GM21526 (cell line): ENCODE measurements around the gene LSP1.

Experiments used
- ATAC-seq: cut with Tn5 transposase; IDR thresholded peaks from one replicate; pipeline ENCODE4 v1.9.1; 2021; ENCODE audit warnings: moderate library complexity; ENCODE audit not compliant: unreplicated experiment, low FRiP score

Gene LSP1

DNA sequence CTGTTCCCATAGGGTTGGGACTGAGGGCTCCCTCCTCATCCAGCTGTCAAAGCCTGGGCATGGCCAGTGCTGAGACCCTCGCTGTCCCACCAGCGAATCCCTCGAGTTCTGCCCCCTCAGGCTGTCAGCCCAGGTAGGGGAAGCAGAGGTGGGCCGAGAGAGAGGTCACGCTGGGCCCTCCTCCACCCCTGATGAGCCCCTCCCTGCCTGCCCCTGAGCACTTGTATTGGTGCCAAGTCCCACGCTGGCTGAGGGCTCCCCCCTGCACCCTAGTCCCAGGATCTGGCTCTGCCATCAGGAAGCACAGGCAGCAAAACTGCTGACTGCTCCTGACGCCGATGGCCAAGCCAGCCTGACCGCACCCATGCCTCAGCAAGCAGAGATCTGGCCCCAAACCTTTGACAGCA is 35.5 kb downstream of the LSP1 start:
- no peak for ATAC-seq

DNA sequence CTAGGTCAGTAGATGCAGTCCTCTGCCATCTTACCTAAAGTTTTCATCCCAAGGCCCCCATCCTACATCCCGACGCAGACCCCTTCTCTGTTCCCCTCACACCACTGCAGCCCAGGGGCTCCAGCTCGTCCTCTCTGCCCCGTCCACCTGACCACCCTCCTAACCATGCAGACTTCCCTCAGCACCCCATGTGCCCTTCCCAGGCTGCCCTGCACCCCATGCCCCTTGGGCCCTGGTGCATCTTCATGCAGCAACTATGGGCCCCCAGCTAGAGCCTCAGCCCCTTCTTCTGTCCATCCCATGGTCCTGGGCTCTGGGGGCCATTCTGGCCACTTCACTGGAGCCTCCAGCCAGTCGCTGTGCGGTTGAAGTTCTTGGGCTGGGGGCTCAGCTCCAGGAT is 35.9 kb downstream of the LSP1 start:
- ATAC-seq, result no peak

DNA sequence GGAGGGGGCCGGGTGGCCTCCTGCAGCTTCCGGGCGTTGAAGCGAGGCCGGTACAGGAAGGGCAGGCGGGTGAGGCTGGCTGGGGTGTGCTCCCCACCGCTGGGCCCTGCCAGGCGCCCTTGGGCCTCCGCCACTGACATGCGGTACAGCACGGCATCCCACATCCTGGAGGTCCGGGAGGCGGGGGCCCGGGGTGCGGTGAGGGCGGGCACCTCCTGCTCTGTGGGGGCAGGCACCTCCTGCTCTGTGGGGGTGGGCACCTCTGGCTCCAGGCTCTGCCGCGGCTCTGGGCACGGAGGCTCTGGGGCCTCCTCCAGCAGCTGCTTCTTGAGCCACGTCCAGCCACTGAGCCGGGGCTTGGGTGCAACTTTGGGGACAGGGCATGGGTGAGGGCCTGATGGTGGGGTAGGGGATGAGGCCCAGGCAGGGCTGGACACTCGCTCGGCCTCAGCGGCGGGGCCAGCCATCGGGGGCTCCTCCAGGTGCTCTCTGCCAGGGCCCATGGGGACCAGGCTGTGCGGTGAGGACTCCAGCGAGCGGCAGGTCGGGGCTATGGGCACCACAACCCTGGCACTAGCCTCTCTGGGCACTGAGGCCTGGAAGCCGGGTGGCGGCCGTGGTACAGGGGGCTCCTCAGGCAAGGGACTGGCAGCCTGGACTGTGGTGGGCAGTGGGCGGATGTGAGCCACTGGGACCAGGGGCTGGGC is 36.5 kb downstream of the LSP1 start:
- no peak for ATAC-seq

DNA sequence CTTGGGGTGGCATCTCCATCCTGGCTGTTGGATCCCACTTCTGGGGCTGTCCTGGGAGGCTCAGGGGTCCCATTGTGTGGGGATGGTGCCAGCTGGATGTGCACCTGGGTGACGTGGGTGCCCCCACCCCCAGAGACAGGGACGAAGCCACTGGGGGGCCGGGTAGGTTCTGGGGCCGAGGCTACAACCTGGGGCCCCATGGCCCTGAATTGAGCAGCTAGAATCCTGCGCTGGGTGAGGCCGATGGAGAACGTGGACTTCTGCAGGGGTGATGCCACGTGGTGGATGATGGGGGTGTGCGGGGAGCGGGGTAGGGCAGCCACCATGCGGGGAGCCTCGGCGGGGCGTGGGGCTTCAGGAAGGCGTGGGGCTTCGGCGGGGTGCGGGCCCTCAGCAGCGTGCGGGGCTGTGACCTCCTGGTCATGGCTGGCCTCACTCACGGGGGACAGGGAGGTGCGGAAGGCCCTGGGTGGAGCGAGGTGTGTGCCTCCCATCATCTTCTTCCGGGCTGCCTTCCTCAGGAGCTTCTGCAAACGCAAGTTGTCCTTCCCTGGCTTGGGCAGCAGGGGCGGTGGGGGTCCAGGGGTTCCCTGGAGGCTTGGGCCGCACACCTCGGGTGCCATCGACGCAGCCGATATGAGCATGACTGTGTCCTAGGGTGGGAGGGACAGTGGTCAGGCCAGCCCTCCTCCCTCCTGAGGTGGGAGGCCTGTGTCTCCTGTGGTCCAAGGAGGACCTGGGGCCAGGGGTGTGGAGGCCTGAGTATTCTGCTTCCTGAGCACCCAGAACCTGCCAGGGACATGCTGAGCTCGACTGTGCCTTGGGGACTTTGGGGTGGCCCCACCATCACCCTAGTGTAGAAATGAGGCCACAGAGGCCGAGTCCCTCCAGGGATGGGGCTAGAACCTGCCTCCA is 37.3 kb downstream of the LSP1 start:
- no peak for ATAC-seq

DNA sequence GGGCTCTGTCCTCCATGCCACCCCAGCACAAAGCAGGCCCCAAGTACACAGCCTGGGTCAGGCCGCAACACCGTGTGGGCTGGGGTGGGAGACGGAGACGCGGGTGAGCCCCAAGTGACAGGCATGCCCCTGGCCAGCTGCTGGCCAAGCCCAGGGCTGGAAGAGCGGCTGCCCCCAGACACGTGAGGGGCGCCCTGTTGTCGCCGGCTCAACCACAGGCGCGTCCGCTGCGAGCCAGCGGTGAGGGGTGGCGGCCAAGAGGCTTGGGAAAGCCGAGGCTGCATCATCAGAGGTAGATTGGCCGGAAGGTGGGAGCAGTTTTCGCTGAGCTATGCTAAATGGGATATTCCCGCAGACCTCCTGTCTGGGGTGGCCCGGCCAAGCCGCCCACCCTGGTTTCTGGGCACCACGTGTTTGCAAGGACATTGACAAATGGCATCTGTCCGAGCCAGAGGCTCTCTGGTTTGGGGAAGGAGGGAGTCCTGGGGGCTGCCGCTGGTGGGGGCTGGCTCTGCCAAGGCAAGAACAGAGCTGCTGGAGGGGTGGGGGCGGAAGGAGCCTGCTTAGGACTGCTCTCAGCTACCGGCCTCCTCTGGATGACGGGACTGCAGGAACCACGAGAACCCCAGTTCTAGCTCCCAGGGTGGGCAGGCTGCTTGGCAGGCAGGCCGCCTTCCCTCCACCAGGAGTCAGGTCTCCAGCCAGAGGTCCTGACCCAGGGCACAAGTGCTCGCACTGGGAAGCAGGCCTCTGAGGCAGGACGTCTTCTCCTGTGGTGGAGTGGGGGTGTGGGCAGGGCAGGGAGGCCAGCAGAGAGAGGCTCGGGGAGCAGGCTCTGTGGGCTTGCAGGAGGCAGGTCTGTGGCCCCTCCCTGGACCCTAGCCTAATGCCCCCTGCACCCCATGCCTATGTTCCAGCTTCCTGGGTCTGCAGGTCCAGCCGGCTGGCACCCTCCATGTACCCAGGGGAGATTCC is 38.3 kb downstream of the LSP1 start:
- no peak for ATAC-seq

DNA sequence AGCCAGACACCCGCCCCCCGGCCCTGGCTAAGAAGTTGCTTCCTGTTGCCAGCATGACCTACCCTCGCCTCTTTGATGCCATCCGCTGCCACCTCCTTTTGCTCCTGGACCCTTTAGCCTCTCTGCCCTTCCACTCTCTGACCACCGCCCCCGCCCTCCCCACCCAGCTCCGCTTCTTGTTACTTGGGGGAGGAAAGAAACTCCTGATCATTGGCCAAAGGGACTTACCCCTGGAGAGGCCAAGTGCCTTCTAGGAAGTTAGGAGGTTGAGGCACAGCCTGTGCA is 38.9 kb downstream of the LSP1 start, which contains the start of gene PRR33:
Gene PRR33, minus strand, starts transcription at position 65 of the 285 bp plus-strand sequence. CDS start 1,311 bp downstream, outside the sequence.
- no peak for ATAC-seq

DNA sequence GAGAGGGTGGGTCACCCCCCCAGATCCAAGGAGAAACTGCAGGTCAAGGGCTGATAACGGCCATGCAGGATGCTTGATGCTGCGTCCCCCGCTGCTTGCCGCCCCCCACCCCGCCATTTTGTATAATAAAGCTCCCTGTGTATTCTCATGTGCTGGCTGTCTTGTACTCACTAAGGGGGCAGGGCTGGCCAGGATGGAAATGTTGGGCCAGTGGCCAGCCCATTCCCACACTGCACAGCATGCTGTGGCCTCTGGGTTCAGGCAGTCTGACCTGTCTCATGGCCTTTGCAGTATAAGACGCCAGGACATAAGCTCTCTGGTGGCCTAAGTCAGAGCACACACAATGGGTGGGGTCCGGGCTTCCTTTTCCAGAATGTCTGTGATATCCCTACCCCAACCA is 39.2 kb downstream of the LSP1 start:
- ATAC-seq, result no peak

DNA sequence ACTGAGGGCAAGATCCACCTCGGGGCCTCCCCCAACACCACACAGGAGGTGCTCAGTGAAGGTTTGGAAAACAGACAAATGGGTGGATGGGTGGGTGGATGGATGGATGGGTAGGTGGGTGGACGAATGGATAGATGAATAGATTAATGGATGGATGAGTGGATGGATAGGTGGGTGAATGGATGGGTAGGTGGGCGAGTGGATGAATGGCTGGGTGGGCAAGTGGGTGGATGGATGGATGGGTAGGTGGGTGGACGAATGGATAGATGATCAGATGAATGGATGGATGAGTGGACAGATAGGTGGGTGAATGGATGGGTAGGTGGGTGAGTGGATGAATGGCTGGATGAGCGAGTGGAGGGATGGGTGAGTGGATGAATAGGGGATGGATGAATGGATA is 39.7 kb downstream of the LSP1 start:
- ATAC-seq, result no peak

DNA sequence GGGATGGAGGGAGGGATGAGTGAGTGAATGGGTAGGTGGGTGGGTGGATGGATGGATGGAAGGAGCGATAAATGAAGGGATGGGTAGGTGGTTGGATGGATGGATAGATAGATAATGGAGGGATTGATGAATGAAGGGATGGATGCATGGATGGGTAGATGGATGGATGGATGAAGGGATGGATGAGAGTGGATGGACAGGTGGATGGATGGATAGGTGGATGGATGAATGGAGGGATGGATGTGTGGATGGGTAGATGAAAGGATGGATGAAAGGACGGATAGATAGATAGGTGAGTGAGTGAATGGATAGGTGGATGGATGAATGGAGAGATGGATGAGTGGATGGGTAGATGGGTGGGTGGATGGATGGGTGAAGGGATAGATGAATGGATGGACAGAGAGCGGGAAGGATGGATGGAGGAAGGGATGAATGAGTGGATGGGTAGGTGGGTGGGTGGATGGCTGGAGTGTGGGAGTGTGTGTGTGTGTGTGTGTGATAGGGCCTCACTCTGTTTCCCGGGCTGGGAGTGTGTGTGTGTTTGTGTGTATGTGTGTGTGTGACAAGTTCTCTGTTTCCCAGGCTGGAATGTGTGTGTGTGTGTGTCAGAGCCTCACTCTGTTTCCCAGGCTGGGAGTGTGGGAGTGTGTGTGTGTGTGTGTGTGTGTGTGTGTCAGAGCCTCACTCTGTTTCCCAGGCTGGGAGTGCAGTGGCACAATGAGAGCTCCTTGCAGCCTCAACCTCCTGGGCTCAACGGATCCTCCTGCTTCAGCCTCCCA is 40.9 kb downstream of the LSP1 start:
- no peak for ATAC-seq

DNA sequence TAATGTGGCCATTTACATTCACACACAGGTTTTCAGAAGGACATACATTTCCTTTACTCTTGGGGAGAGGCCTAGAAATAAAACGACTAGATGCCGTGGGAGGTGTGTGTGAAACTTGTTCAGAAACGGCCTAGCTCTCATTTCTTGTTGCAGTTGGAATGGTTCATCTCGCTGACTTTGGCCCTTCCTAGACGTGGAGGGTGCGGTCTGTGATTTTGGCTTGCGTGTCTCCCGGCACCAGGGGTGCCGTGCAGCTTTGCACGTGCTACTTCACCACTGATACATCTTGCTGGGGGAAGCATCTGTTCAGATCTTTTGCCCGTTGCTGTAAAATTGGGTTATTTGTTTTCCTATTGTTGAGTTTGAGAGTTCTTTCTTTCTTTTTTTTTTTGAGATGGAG is 41.9 kb downstream of the LSP1 start:
- ATAC-seq, result no peak

DNA sequence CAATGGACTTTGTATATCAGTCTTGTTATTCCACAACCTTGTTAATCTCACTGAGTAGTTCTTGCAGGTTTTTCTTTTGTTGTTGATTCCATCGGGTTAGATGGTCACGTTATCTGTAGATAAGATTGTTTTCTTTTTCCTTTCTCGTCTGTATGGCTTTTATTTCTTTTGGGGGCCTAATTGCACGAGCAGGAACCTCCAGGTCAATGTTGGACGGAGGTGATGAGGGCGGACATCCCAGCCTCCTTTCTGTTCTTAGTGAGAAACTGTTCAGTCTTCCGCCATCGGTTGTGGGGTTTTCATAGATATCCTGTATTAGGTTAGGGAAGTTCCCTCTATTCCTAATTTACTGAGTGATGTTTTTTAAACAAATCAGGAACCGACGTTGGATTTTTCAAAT is 43.6 kb downstream of the LSP1 start:
- no peak for ATAC-seq

DNA sequence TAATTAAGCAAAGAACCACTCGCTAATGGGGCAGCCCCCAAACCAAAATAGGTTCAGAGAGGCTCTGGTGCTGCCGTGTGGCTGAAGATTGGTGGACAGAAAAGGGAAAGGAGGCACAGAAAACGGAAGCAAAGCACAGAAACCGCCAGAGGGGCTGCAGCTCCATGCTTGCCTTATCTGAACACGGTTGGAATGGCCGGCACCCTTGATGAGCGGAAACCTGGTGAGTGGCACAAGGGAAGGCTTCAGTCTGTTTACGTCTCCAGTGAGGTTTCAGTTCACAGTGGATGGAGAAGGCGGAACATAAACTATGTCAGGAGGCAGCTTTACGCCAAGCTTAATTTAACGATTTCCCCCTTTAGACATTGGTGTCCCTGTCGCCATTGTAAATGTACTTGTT is 44.0 kb downstream of the LSP1 start:
- ATAC-seq, result no peak

DNA sequence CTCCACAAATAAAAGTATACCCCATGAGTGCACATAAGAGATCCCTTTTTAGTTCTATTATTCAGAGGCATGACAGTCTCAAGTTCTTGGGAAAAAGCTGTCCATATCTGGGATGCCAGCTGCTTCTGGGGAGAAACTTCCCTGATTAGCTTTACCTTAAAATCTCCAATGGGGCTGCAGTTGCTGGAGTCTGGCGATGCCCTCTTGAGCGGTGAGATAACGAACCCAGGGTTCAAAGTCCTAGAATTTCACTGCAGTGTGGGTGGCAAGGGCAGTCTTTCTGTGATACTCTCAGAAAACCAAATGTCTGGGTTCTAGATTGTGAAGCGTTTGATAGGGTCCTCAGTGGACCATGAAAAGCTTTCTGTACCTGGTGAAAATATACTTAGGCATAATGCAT is 46.2 kb downstream of the LSP1 start:
- no peak for ATAC-seq

DNA sequence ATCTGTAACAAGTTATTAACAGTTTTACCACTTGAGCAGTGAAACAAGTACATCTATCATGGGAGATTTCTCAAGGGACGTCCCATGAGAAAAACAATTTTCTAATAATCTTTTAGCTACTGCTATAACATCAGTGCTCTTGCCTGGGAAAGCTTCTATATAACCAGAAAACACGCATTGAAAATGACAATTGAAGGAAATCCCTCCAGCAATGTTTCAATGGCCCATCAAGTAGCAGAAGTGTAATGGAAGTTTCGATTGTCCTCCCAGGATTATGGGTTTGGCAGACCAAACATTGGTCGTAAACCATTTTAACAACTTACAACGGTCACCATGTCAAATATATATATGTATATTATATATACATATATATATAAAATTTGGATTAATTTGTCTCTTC is 46.8 kb downstream of the LSP1 start:
- no peak for ATAC-seq

DNA sequence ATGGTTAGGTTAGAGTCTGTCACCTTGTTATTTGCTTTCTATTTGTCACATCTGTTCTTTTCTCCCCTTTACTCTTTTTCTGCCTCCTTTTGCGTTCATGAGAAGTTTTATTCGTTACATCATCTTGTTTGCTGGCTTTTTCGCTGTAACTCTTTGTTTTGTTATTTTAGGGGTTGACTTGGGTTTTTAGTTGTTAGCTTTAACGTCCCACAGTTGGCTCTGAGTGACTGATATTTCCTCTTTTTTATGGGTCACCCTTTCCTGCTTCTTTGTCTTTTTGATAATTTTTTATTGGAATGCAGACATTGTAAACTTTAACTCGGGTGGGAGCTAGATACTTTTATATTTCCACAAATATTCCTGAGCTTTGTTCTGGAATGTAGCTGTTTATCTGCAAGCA is 53.3 kb downstream of the LSP1 start:
- ATAC-seq, result no peak

DNA sequence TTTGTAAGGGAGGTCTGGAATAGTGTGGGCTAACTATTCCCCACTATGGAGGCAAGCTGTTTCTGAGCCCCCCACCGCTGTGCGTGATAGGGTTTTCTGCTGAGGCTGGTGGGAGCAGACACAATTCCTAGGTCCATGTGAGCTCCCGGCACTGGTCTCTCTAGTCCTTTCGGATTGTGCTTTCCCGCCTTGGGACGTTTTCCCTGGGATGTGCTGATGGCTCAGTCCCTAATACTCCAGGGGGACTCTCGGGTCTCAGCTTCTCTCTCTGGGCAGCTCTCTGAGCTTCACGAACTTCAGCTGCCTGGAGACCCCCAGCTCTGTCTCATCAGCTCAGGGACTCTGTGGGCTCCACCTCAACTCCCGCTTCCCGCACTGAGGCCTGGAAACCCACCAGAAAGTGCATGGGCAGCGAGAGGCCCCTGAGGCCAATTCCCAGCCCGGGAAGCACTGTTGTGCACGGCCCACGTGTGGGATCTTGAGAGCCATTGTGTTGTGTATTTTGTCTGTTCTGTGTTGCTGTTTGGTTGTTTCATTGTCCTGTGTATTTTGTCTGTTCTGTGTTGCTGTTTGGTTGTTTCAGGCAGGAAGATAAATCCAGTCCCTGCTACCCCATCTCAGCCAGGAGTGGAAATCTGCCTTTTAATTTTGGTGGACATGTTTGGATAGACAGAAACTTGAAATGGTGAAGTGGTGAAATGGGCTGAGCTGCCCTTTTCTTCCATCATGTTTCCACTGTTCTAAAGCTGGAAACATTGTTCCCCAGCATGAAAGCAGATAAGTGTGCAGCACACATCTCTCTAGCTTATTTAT is 53.9 kb downstream of the LSP1 start:
- no peak for ATAC-seq

DNA sequence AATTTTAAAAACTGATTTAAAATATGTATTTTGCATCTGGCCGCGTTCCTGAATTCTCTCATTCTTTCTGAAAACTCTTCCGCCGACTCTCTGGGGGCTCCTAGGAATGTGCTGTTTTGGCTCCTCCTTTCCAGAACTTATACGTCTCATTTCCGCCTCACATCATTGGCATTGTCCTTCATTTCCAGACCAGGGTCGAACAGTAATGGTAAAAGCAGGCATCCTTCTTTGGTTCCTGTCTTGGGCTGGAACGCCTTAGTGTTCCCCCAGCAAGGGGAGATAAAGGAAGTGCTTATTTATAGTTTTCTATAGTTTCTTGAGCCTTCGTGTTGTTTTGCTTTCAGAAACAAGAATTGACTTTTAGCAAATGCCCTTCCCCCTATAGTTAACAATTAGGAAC is 55.7 kb downstream of the LSP1 start:
- no peak for ATAC-seq

DNA sequence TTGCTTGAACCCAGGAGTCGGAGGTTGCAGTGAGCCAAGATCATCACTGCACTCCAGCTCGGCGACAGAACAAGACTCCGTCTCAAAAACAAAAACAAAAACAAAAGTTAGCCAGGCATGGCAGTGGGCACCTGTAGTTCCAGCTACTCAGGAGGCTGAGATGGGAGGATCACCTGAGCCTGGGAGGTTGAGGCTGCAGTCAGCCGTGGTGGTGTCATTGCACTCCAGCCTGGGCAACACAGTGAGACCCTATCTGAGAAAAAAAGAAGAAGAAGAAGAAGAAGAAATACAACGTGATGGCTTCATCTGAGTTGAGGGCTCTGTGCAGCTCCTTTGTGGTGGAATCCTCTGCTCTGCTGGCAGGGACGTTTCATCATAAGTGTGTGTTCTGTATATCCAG is 56.6 kb downstream of the LSP1 start:
- no peak for ATAC-seq

DNA sequence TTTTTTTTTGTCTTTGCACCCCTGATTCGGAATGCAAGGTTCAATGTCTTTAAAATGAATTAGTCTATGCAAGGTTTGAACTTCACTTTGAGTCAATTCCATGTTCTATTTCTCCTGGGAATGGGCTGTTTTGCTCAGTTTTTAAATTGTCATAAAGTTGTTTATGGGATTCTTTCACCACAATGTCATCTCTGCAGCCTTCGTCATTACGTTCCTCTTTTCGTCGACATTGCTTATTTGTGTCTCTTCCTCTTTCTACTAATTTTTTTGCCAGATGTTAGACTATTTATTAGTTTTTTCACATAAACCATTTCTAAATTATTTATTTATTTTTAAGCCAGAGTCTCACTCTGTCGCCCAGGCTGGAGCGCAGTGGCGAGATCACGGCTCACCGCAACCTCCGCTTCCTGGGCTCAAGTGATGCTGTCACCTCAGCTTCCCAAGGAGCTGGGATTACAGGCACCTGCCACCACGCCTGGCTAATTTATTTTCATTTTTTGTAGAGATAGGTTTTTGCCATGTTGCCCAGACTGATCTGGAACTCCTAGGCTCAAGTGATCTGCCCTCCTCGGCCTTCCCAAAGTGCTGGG is 59.5 kb downstream of the LSP1 start:
- no peak for ATAC-seq
